Cerebellar cortex (tissue), 1 donor: Measurements from ENCODE around the gene RERE.
"Not testable (repeated sequence)": the region's sequence is repeated elsewhere in the genome, so short reads cannot be mapped to it uniquely, and the experiment has no call there.

ENCODE experiments used
- DNase-seq: peaks from one replicate; pipeline ENCODE4 v3.0.0-alpha.2; 2015; ENCODE audit warnings: low spot score

Gene RERE

DNA sequence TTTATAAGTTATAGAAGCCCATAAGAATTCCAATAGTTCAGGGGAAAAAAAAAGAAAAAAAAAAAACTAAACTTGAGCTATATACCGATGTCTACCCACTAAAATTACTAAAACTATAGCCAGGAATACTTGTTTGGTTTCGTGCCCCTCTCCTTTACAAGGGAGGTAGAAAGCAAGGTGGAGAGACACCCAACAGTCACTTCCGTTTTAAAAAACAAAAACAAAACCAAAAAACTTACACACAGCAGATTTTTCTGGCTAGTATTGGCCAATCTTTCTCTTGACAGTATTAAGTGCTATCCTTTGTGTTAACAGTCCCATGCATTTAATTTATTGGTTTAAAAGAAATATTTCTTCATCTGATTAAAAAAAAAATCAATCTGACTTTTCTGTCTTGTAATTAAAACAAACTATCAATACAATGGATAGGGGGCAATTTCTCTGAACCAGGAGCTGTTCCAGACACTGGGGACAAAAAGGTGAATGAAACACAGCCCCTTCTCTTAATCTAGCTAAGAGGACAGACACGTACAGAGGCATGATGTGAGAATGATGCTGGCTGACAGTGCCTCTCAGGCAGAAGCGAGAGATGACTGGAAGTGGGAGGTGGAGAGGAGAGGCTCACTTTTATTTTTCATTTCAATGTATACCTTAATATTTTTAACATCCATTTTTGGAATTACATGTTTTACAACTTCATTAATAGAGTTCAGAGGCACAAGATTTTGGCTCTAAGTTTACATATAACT, 214.8 kb downstream of the RERE start:
- no peak for DNase-seq

DNA sequence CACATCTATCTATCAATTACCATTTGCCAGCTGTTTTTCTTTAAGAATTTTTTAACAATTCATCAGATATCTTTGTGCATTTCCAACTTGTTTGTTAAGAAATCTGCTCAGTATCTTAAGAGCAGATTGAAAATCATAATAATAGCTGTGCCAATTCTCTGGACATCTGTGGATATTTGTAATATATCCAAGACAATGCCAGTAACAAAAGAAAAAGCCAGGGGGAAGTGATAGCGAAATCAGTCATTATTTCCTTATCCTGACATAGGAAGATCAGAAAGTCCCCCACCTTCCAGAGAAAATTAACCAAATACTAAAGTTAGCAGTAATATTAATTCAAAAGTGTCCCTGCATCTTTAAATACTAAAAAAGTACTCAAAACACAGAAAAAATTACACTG, 217.1 kb downstream of the RERE start:
- DNase-seq: peak; percentile 22

- DNase-seq: peak; percentile 27
Measured at GRCh38 chr1:8599646-8600212, 217.7 kb downstream of the RERE start.

DNA sequence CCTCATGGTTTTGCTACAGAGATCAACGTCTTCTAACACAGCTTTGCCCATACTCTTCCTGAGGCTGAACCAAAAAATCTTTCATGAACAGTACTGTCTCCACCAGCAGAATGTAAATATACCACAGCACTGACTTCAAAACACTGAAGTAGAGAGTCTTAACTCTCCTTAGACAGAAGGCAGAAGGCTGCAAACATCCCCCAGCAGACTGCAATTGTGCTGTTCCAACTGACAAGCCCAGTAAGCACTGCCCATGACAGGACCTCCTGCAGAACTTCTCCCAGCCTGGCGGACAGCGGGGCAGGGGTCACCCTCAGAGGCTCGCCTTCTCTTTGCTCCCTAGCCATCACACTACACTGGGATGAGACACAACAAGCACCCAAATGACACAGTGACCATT, 218.7 kb downstream of the RERE start:
- DNase-seq: peak; percentile 68

DNA sequence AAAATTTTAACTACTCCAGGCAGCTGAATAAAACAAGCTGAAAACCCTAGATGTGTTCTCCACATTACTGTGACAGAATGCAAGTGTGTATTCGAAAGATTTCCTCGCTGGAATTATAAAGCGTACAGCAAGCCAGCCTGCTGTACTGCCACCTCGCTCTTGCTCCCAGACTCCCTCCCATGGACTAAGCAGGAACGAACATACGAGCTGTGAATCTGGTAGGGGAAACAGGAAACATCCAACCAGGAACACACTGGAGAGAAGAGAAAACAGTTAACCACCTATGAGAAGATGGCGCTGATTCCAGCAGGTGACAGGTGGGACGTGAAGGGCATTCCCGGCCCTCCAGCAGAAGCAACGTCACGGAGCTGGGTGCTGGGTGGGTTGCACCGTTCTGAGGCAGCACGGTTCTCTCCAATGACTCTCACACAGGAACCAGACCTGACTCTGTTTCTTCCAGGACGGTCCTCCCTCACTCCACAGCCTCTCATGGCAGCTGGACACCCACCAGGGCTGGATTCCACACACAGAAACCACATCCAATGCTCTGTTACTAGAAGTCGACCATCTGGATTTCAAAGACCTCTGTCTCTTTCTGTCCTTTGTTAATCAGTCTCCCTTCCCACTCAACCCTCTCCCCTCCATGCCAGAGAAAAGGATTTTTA, 219.2 kb downstream of the RERE start:
- DNase-seq: peak; percentile 93

GRCh38 chr1:8597455-8597854, 220.0 kb downstream of the RERE start:
- peak; percentile 35 for DNase-seq

GRCh38 chr1:8595941-8596340, 221.5 kb downstream of the RERE start:
- no peak for DNase-seq

DNA sequence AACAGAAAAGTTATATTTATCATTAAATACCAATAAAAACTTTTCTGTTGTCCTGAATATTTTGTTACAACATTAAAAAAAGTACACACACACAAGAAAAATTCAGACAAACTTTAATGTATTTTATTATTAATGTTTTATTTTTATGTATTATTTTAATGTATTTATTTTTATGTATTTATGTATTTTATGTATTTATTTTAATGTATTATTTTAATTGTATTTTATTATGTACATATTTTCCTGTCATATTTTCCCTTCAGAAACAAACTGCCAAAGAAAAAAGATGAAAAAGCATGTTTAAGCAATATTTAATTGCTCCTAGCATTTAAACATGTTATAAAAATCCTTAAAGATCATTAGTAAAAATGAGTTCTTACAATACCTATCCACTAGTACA, 222.1 kb downstream of the RERE start:
- no peak for DNase-seq

- DNase-seq: not testable (repeated sequence)
Measured at GRCh38 chr1:8593292-8593691, 224.1 kb downstream of the RERE start.

GRCh38 chr1:8591569-8591968, 225.9 kb downstream of the RERE start:
- no peak for DNase-seq

DNA sequence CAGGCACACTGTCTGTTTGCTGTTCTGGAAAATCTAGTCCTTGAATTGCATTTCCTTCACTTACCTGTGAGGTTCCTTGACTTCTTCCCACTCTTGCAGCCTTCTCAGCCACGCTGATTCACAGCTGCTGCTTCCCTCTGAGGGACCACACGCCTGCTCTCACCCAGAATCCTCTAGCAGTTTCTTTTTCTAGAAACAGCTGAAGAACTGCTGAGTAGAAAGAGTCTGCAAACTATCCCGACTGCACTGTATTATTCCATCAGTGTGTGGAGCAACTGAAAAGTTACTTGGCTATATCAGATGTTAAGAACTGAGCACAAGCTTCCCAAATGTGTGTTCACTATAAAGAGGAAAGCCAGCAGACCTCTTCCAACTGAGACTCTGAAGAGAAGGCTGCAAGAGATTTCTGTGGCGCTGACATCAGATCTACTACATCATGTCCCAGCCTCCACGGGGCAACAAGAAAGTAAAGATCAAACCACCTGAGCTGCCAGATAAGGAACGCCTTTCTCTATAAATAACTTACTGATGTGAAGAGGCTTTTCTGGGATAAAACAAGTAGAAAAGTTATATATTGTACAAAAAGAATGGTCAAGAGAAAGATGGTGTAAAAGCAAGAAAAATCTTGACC, 226.6 kb downstream of the RERE start:
- no peak for DNase-seq

DNA sequence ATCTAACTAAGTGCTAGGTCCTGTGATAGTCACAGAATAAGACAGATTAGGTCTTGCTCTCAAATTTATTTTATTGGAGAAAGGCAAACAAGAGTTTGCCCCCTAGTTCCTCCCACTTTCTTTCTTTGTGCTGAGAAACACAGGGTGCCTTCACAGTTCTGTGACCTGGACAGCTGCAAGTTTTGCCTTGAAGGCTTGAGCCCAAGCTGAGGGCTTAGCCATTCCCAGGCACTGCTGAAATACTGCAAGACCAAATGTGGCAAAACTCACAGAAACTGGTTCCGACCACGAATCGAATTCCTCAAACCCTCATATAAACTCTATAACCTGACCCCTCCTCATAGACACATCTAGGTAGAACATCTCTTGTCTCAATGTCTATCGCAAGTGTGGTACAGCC, 227.9 kb downstream of the RERE start:
- DNase-seq: no peak

- DNase-seq: no peak
Measured at GRCh38 chr1:8587784-8588183, 229.7 kb downstream of the RERE start.

GRCh38 chr1:8586438-8586837, 231.0 kb downstream of the RERE start:
- no peak for DNase-seq

DNA sequence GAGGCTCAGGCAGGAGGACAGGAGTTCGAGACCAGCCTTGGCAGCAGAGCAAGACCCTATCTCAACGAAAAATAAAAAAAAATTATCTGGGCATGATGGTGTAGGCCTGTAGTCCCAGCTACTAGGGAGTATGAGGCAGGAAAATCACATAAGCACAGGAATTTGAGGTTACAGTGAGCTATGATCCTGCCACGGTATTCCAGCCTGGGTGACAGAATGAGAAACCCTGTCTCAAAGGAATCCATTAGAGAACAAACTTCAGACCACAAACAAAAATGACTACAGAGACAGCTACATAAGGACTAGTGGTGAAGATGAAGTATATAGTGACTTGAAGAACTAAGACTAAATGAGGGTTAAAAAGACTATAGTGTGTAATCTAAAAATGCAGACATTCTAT, 233.1 kb downstream of the RERE start:
- no peak for DNase-seq

DNA sequence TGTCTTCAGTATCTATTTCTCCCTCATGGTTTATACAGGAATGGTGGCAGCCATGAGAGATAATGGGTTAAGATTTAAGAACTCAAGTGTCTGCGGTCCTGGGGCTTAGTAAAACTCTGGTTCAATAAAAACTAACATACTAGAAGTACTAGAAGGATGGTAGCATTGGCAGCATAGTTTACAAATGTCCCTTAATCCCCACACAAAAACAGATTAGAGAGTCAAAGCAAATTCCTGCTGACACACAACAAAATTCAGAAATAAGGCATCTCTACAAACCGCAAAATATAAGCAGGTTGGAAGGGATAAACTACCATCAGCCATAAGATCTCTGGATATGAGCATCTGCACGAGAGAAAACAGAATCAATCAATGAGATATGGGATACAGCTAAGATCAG, 234.4 kb downstream of the RERE start:
- DNase-seq: no peak

GRCh38 chr1:8580566-8580965, 236.9 kb downstream of the RERE start:
- no peak for DNase-seq

DNA sequence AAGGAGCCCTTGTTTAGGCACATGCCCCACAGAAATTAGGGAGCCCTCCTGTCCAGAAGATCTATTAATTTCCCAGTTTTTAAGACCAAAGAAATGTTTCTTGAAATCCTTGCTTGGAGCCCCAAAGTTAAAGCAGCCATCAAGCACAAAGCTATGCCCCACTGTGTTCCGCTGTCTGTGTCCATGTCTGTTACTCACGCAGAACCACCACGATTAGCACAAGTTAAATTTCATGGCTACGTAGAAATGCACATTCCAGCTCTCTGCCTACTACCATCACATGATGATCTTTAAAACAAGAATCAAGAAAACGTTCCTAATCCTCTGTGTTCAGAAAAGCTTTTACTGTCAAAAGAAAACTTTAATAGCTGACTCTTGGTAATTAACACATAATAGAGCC, 238.5 kb downstream of the RERE start:
- DNase-seq: no peak

GRCh38 chr1:8578132-8578877, 239.1 kb downstream of the RERE start:
- no peak for DNase-seq

- no peak for DNase-seq
Measured at GRCh38 chr1:8574985-8575384, 242.5 kb downstream of the RERE start.

- DNase-seq: no peak
Measured at GRCh38 chr1:8572106-8572505, 245.3 kb downstream of the RERE start.
